Transverse colon (tissue), 4 donors: ENCODE results near the gene LKAAEAR1. TPM values are rescaled to one million over a fixed set of nuclear protein-coding genes. Genes with fewer than 3 reads are reported as not detected.

Experiments used
- DNase-seq: peaks from one replicate; pipeline ENCODE4 v3.0.0-alpha.2; 2019
- H3K27ac ChIP-seq, 4 donors: fragments of 200-600 bp; sonication (generic); 2 replicates each; pipeline ENCODE4 v1.5.1; 2016 to 2018; ENCODE audit warnings: inconsistent platforms in 4 of 4
- H3K27me3 ChIP-seq: fragments of 200-600 bp; sonication (generic); 2 replicates; pipeline ENCODE4 v1.5.1; 2017; ENCODE audit warnings: inconsistent platforms
- H3K36me3 ChIP-seq, 4 donors: fragments of 200-600 bp; sonication (generic); 2 replicates each; pipeline ENCODE4 v1.5.1; 2017 to 2019; ENCODE audit warnings: inconsistent platforms in 4 of 4
- H3K4me1 ChIP-seq, 4 donors: fragments of 200-600 bp; sonication (generic); 2 replicates each; pipeline ENCODE4 v1.5.1; 2017 to 2020; ENCODE audit warnings: inconsistent platforms in 4 of 4
- H3K4me3 ChIP-seq, 4 donors: fragments of 200-600 bp; sonication (generic); 1 replicate in 1 of 4; 2 replicates in 3 of 4; pipeline versions ENCODE4 v1.5.1 to v1.6.1; 2017 to 2019; ENCODE audit warnings: inconsistent platforms in 4 of 4
- H3K9me3 ChIP-seq, 2 donors: fragments of 200-600 bp; sonication (generic); 2 replicates each; pipeline ENCODE4 v1.5.1; 2017 to 2019; ENCODE audit warnings: inconsistent platforms in 2 of 2
- CTCF ChIP-seq, 5 experiments: fragments of 200-600 bp in 3 of 5; fragments of 450-650 bp in 2 of 5; sonication (generic) in 3 of 5; IDR thresholded peaks; 1 replicate in 2 of 5; 2 replicates in 3 of 5; pipeline ENCODE4 v1.5.1; 2016 to 2017; ENCODE audit warnings: antibody characterized with exemption in 5 of 5, inconsistent platforms in 3 of 5, mild to moderate bottlenecking in 2 of 5, moderate library complexity in 1 of 5
- EP300 ChIP-seq: sonication (generic); formaldehyde crosslinking; IDR thresholded peaks from one replicate; pipeline ENCODE4 v1.6.1; 2017; ENCODE audit warnings: antibody characterized with exemption, low read depth
- POLR2A ChIP-seq: fragments of 450-650 bp; IDR thresholded peaks from one replicate; pipeline ENCODE4 v1.6.1; 2016; ENCODE audit warnings: antibody characterized with exemption, mild to moderate bottlenecking, moderate library complexity
- POLR2AphosphoS5 ChIP-seq, 3 donors: sonication (generic); formaldehyde crosslinking; IDR thresholded peaks; one replicate each; pipeline ENCODE4 v1.6.1; 2016; ENCODE audit warnings: antibody characterized with exemption in 3 of 3
- WGBS, 2 donors: methylation state at CpG; one replicate each; pipeline ENCODE4 v1.1.5; 2018; ENCODE audit warnings: low coverage in 1 of 2; 5-methylcytosine and 5-hydroxymethylcytosine counted together
- in situ Hi-C, 4 donors: fragments of 200-750 bp; cut with MboI; loops; one replicate each; pipeline versions ENCODE4 v1.15.0 to v1.15.1; 2017; ENCODE audit warnings: low sequenced_read_pairs in 3 of 4, low pct_ligation_motif_present in 1 of 4, low pct_unique_long_range_greater_than_20kb in 1 of 4
- intact Hi-C: fragments of 100-400 bp; cut with DNase I; formaldehyde crosslinking; loops from one replicate; pipeline ENCODE4 v1.15.1; 2023; ENCODE audit warnings: low total_unique reads
- total RNA-seq, 4 donors: library from RNA; depleted of rRNA; stranded (reverse); fragments of >200 nt; gene quantifications; one replicate each; pipeline ENCODE4 v1.1.0, GENCODE V29; 2016

LKAAEAR1 gene
- total RNA-seq, 4 donors from 2014 or later: not detected

- Histone ChIP-seq H3K4me1 (peaks cover 9 to 23% (median 15%) of the 10 kb centered on the region in 4 donors), H3K27me3 (peaks cover 27% of the 10 kb centered on the region), H3K4me3 (peak overlapping the region in 2 of 4 donors; percentile 15 to 84), H3K9me3 (no peaks in the 10 kb centered on the region), H3K27ac (peak overlapping the region; percentile 59 to 78 (median 76)), H3K36me3 (no peaks in the 10 kb centered on the region)
- TF ChIP-seq CTCF (IDR thresholded peaks at IDR 0.05): no peak
- no peak for TF ChIP-seq POLR2AphosphoS5 (IDR thresholded peaks at IDR 0.05)
- no peak for TF ChIP-seq EP300
- no peak for TF ChIP-seq POLR2A
- intact Hi-C loops (no loop called here), in situ Hi-C loops (no loop called here)
- 80% methylated on average over 8 of the region's 8 CpGs; no CpG with 5 or more reads in 1 of the 2 donors for WGBS, 2 donors
- peak; percentile 48 for DNase-seq
Observed at GRCh38 chr20:64077094-64077493, 7.1 kb downstream of the LKAAEAR1 start.

GRCh38 chr20:64076061-64076997 is 7.9 kb downstream of the LKAAEAR1 start:
- no peak for DNase-seq
- Histone ChIP-seq H3K27ac (peak overlapping the region; percentile 59 to 78 (median 76)), H3K9me3 (no peaks in the 10 kb centered on the region), H3K4me1 (peaks cover 9 to 19% (median 15%) of the 10 kb centered on the region in 4 donors), H3K36me3 (no peaks in the 10 kb centered on the region), H3K4me3 (peak overlapping the region in 1 of 4 donors; percentile 84), H3K27me3 (peaks cover 20% of the 10 kb centered on the region)
- no peak for TF ChIP-seq CTCF (IDR thresholded peaks at IDR 0.05)
- TF ChIP-seq EP300: no peak
- TF ChIP-seq POLR2AphosphoS5 (IDR thresholded peaks at IDR 0.05): no peak
- TF ChIP-seq POLR2A: no peak
- intact Hi-C loops (no loop called here), in situ Hi-C loops (no loop called here)
- 79 to 91% methylated on average over 3 to 16 of the region's 22 CpGs for WGBS, 2 donors

GRCh38 chr20:64075556-64075955 is 8.6 kb downstream of the LKAAEAR1 start:
- in situ Hi-C loops: no loop called here
- Histone ChIP-seq H3K4me3 (no peak overlapping the region), H3K36me3 (no peaks in the 10 kb centered on the region), H3K4me1 (peaks cover 9 to 19% (median 15%) of the 10 kb centered on the region in 4 donors), H3K9me3 (no peaks in the 10 kb centered on the region), H3K27me3 (peaks cover 13% of the 10 kb centered on the region), H3K27ac (no peak overlapping the region)
- TF ChIP-seq CTCF (IDR thresholded peaks at IDR 0.05) (no peak), POLR2A (no peak), POLR2AphosphoS5 (IDR thresholded peaks at IDR 0.05) (no peak), EP300 (no peak)
- whole genome bisulfite sequencing, 2 donors: 88% methylated on average over 12 of the region's 12 CpGs; no CpG with 5 or more reads in 1 of the 2 donors
- no peak for DNase-seq
- intact Hi-C loops: no loop called here

GRCh38 chr20:64074963-64075362 is 9.2 kb downstream of the LKAAEAR1 start:
- peaks cover 13% of the 10 kb centered on the region for H3K27me3 ChIP-seq
- H3K27ac ChIP-seq: no peak overlapping the region
- no peak overlapping the region for H3K4me3 ChIP-seq
- DNase-seq: no peak
- H3K9me3 ChIP-seq: no peaks in the 10 kb centered on the region
- TF ChIP-seq CTCF (IDR thresholded peaks at IDR 0.05) (no peak), POLR2AphosphoS5 (IDR thresholded peaks at IDR 0.05) (no peak), POLR2A (no peak), EP300 (no peak)
- in situ Hi-C loops: no loop called here
- WGBS, 2 donors: 83% methylated on average over 7 of the region's 8 CpGs; no CpG with 5 or more reads in 1 of the 2 donors
- no peaks in the 10 kb centered on the region for H3K36me3 ChIP-seq
- intact Hi-C loops: no loop called here
- peaks cover 9 to 19% (median 15%) of the 10 kb centered on the region in 4 donors for H3K4me1 ChIP-seq
